HepG2 (cell line): Measurements from ENCODE around the gene GLO1. TPM values are rescaled to one million over a fixed set of nuclear protein-coding genes. Genes with fewer than 3 reads are reported as not detected.
A peak's percentile ranks its signal among the peaks of the same experiment; 100 is the strongest.

Experiments
- EP300 ChIP-seq, 3 experiments: sonication (generic) in 1 of 3; formaldehyde crosslinking in 1 of 3; IDR thresholded peaks; 2 replicates each; pipeline versions ENCODE4 v1.5.1 to v1.6.1; 2011 to 2020; ENCODE audit warnings: low read depth in 2 of 3, low read length in 2 of 3, borderline replicate concordance in 1 of 3, improper control_type of control experiment in 1 of 3, mild to moderate bottlenecking in 1 of 3, missing genetic modification reagents in 1 of 3, moderate library complexity in 1 of 3
- FOXK2 ChIP-seq: fragments of 450-650 bp; IDR thresholded peaks from 2 replicates; pipeline ENCODE4 v1.6.1; 2016
- HDAC1 ChIP-seq: sonication (generic); formaldehyde crosslinking; IDR thresholded peaks from 2 replicates; pipeline ENCODE4 v1.5.1; 2020; ENCODE audit warnings: mild to moderate bottlenecking, missing genetic modification reagents
- HNF4A ChIP-seq: sonication (generic); formaldehyde crosslinking; IDR thresholded peaks from 2 replicates; pipeline ENCODE4 v1.4.0; 2020; ENCODE audit warnings: missing genetic modification reagents
- HNRNPK ChIP-seq: fragments of 200-400 bp; formaldehyde crosslinking; IDR thresholded peaks from 2 replicates; pipeline ENCODE4 v1.6.1; 2018; ENCODE audit warnings: low read length, low read depth, moderate library complexity, mild to moderate bottlenecking; ENCODE audit not compliant: poor library complexity, severe bottlenecking
- MAFK ChIP-seq, 2 experiments: IDR thresholded peaks in 1 of 2; conservative IDR thresholded peaks in 1 of 2; 2 replicates each; pipeline ENCODE4 v1.6.1; 2011; ENCODE audit warnings: improper control_type of control experiment in 2 of 2, low read length in 2 of 2
- NCOA1 ChIP-seq: sonication (generic); formaldehyde crosslinking; IDR thresholded peaks from 2 replicates; pipeline ENCODE4 v1.9.0; 2021; ENCODE audit warnings: missing genetic modification reagents
- NRL ChIP-seq: sonication (generic); formaldehyde crosslinking; IDR thresholded peaks from 2 replicates; pipeline ENCODE4 v1.5.0; 2020; ENCODE audit warnings: missing genetic modification reagents, mild to moderate bottlenecking, moderate library complexity, borderline replicate concordance
- ONECUT2 ChIP-seq: sonication (generic); formaldehyde crosslinking; IDR thresholded peaks from 2 replicates; pipeline ENCODE4 v1.4.0; 2020; ENCODE audit warnings: missing genetic modification reagents
- SIX1 ChIP-seq: sonication (generic); formaldehyde crosslinking; IDR thresholded peaks from 2 replicates; pipeline ENCODE4 v1.4.0; 2020; ENCODE audit warnings: missing genetic modification reagents, borderline replicate concordance
- SMARCC2 ChIP-seq: fragments of 450-650 bp; IDR thresholded peaks from 2 replicates; pipeline ENCODE4 v1.6.1; 2017; ENCODE audit warnings: antibody characterized with exemption, mild to moderate bottlenecking
- SP1 ChIP-seq, 2 experiments: fragments of 450-650 bp in 1 of 2; sonication (generic) in 1 of 2; formaldehyde crosslinking in 1 of 2; IDR thresholded peaks; 2 replicates each; pipeline versions ENCODE4 v1.4.0 to v1.6.1; 2016 to 2020; ENCODE audit warnings: missing genetic modification reagents in 1 of 2
- SRSF4 ChIP-seq: fragments of 200-400 bp; formaldehyde crosslinking; IDR thresholded peaks from one replicate; pipeline ENCODE4 v1.6.1; 2018; ENCODE audit warnings: mild to moderate bottlenecking, low read depth, low read length, moderate library complexity; ENCODE audit not compliant: poor library complexity, severe bottlenecking
- ZBTB3 ChIP-seq: sonication (generic); formaldehyde crosslinking; IDR thresholded peaks from 2 replicates; pipeline ENCODE4 v1.4.0; 2020; ENCODE audit warnings: low read depth, mild to moderate bottlenecking, moderate library complexity, missing genetic modification reagents, borderline replicate concordance
- ZMYM2 ChIP-seq: sonication (generic); formaldehyde crosslinking; IDR thresholded peaks from 2 replicates; pipeline ENCODE4 v1.8.0; 2022; ENCODE audit warnings: mild to moderate bottlenecking, missing genetic modification reagents
- ZNF224 ChIP-seq: sonication (generic); formaldehyde crosslinking; IDR thresholded peaks from 2 replicates; pipeline ENCODE4 v1.5.0; 2020; ENCODE audit warnings: mild to moderate bottlenecking, missing genetic modification reagents
- ZNF337 ChIP-seq: sonication (generic); formaldehyde crosslinking; IDR thresholded peaks from 2 replicates; pipeline ENCODE4 v1.5.1; 2020; ENCODE audit warnings: missing genetic modification reagents, low read depth, mild to moderate bottlenecking, borderline replicate concordance
- ZNF382 ChIP-seq: sonication (generic); formaldehyde crosslinking; IDR thresholded peaks from 2 replicates; pipeline ENCODE4 v1.5.0; 2020; ENCODE audit warnings: missing genetic modification reagents, mild to moderate bottlenecking, borderline replicate concordance
- ZNF674 ChIP-seq: sonication (generic); formaldehyde crosslinking; IDR thresholded peaks from 2 replicates; pipeline ENCODE4 v1.5.0; 2020; ENCODE audit warnings: low read depth, mild to moderate bottlenecking, missing genetic modification reagents
- ZNF737 ChIP-seq: sonication (generic); formaldehyde crosslinking; IDR thresholded peaks from 2 replicates; pipeline ENCODE4 v1.5.0; 2020; ENCODE audit warnings: missing genetic modification reagents, mild to moderate bottlenecking, borderline replicate concordance
- polyA plus RNA-seq, 8 experiments: library from polyadenylated mRNA; depleted of rRNA in 3 of 8; stranded (reverse) in 7 of 8; unstranded in 1 of 8; fragments of >200 nt; fragmentation: Illumina TruSeq in 4 of 8; extraction: Trizol in 4 of 8; gene quantifications; 2 replicates each; pipeline versions ENCODE4 v1.2.1 to v1.2.3, GENCODE V29; 2011 to 2016; ENCODE audit warnings: low read depth in 4 of 8, missing spikeins in 1 of 8, mixed read lengths in 1 of 8; ENCODE audit not compliant: insufficient read depth in 1 of 8
- total RNA-seq, 5 experiments: library from RNA; depleted of rRNA; stranded (reverse); fragments of >200 nt; fragmentation: Illumina TruSeq; extraction: Trizol; gene quantifications; 2 replicates each; pipeline ENCODE4 v1.2.3, GENCODE V29; 2016; ENCODE audit warnings: low read depth in 1 of 5
- TF ChIP-seq, protein P1 (sequence below): sonication (generic); formaldehyde crosslinking; IDR thresholded peaks from 2 replicates; pipeline ENCODE4 v1.5.0; 2020; ENCODE audit warnings: missing genetic modification reagents
- TF ChIP-seq, protein P2 (sequence below): sonication (generic); formaldehyde crosslinking; IDR thresholded peaks from 2 replicates; pipeline ENCODE4 v1.4.0; 2020; ENCODE audit warnings: missing genetic modification reagents
- TF ChIP-seq, protein P3 (sequence below): fragments of 450-650 bp; IDR thresholded peaks from 2 replicates; pipeline ENCODE4 v1.6.1; 2016

GLO1 gene
- total and polyA plus RNA-seq, 2 of the 13 experiments (the other 11 are each of a cell fraction or from before 2014, with no cell fraction given) = 77.1 to 177 TPM

DNA sequence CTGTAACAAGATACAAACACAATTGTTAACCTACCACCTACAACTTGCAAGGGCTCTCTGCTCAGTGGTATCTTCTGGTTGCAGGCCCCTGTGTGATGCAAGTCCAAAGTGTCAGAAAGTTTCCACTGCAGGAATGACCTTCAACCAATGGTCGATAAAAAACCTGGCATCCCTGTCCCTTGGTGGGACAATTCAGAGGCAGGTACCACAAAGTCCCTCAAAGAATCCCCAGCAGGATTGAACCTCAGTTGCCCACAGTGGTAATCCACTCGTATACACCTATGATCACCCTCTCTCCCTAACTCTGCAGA is 15.9 kb downstream of the GLO1 start (continued):
- no peak for TF ChIP-seq SIX1 (CRISPR knock-in tag)
- TF ChIP-seq HNF4A (CRISPR knock-in tag) = peak; percentile 76
- no peak for TF ChIP-seq NRL (CRISPR knock-in tag)
- TF ChIP-seq SP1 (IDR thresholded peaks at IDR 0.05) = no peak
- TF ChIP-seq SP1 (CRISPR knock-in tag; IDR thresholded peaks at IDR 0.05) = no peak
- TF ChIP-seq ZNF382 (CRISPR knock-in tag) = no peak
- TF ChIP-seq, protein P1, sequence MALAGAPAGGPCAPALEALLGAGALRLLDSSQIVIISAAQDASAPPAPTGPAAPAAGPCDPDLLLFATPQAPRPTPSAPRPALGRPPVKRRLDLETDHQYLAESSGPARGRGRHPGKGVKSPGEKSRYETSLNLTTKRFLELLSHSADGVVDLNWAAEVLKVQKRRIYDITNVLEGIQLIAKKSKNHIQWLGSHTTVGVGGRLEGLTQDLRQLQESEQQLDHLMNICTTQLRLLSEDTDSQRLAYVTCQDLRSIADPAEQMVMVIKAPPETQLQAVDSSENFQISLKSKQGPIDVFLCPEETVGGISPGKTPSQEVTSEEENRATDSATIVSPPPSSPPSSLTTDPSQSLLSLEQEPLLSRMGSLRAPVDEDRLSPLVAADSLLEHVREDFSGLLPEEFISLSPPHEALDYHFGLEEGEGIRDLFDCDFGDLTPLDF (CRISPR knock-in tag) = 0 out of 2 replicates have a peak, but pooled peaks have one; percentile 26
- TF ChIP-seq, protein P2, sequence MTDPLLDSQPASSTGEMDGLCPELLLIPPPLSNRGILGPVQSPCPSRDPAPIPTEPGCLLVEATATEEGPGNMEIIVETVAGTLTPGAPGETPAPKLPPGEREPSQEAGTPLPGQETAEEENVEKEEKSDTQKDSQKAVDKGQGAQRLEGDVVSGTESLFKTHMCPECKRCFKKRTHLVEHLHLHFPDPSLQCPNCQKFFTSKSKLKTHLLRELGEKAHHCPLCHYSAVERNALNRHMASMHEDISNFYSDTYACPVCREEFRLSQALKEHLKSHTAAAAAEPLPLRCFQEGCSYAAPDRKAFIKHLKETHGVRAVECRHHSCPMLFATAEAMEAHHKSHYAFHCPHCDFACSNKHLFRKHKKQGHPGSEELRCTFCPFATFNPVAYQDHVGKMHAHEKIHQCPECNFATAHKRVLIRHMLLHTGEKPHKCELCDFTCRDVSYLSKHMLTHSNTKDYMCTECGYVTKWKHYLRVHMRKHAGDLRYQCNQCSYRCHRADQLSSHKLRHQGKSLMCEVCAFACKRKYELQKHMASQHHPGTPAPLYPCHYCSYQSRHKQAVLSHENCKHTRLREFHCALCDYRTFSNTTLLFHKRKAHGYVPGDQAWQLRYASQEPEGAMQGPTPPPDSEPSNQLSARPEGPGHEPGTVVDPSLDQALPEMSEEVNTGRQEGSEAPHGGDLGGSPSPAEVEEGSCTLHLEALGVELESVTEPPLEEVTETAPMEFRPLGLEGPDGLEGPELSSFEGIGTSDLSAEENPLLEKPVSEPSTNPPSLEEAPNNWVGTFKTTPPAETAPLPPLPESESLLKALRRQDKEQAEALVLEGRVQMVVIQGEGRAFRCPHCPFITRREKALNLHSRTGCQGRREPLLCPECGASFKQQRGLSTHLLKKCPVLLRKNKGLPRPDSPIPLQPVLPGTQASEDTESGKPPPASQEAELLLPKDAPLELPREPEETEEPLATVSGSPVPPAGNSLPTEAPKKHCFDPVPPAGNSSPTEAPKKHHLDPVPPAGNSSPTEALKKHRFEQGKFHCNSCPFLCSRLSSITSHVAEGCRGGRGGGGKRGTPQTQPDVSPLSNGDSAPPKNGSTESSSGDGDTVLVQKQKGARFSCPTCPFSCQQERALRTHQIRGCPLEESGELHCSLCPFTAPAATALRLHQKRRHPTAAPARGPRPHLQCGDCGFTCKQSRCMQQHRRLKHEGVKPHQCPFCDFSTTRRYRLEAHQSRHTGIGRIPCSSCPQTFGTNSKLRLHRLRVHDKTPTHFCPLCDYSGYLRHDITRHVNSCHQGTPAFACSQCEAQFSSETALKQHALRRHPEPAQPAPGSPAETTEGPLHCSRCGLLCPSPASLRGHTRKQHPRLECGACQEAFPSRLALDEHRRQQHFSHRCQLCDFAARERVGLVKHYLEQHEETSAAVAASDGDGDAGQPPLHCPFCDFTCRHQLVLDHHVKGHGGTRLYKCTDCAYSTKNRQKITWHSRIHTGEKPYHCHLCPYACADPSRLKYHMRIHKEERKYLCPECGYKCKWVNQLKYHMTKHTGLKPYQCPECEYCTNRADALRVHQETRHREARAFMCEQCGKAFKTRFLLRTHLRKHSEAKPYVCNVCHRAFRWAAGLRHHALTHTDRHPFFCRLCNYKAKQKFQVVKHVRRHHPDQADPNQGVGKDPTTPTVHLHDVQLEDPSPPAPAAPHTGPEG (CRISPR knock-in tag) = no peak
- TF ChIP-seq, protein P3, sequence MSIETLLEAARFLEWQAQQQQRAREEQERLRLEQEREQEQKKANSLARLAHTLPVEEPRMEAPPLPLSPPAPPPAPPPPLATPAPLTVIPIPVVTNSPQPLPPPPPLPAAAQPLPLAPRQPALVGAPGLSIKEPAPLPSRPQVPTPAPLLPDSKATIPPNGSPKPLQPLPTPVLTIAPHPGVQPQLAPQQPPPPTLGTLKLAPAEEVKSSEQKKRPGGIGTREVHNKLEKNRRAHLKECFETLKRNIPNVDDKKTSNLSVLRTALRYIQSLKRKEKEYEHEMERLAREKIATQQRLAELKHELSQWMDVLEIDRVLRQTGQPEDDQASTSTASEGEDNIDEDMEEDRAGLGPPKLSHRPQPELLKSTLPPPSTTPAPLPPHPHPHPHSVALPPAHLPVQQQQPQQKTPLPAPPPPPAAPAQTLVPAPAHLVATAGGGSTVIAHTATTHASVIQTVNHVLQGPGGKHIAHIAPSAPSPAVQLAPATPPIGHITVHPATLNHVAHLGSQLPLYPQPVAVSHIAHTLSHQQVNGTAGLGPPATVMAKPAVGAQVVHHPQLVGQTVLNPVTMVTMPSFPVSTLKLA = no peak
- TF ChIP-seq FOXK2 = no peak
- TF ChIP-seq MAFK (conservative IDR thresholded peaks at IDR 0.05 in 1 of 2, IDR thresholded peaks at IDR 0.05 in 1 of 2; ENCODE audit: low read length in 2 of 2) = no peak
- TF ChIP-seq ZBTB3 (CRISPR knock-in tag) = no peak
- 0 out of 2 replicates have a peak, but pooled peaks have one; percentile 26 for TF ChIP-seq HDAC1 (CRISPR knock-in tag)
- TF ChIP-seq ZNF224 = no peak
- TF ChIP-seq SRSF4 = no peak
- TF ChIP-seq HNRNPK = no peak
- peak in 1 of 2 experiments; percentile 29; a peak in 1 of 4 replicates for TF ChIP-seq EP300 (IDR thresholded peaks at IDR 0.05; ENCODE audit: low read depth in 2 of 2, low read length in 2 of 2)
- TF ChIP-seq EP300 (CRISPR knock-in tag; IDR thresholded peaks at IDR 0.05; ENCODE audit: borderline replicate concordance) = no peak
- TF ChIP-seq SMARCC2 = no peak
- TF ChIP-seq ONECUT2 (CRISPR knock-in tag) = peak; percentile 87
- TF ChIP-seq ZNF737 (CRISPR knock-in tag) = no peak
- no peak for TF ChIP-seq ZNF337 (CRISPR knock-in tag)
- 0 out of 2 replicates have a peak, but pooled peaks have one; percentile 42 for TF ChIP-seq ZMYM2 (CRISPR knock-in tag)
- TF ChIP-seq ZNF674 (CRISPR knock-in tag) = no peak
- TF ChIP-seq NCOA1 (CRISPR knock-in tag) = 0 out of 2 replicates have a peak, but pooled peaks have one; percentile 26
